GM21526 (cell line): ENCODE results near the gene RNF220.

Source experiments
- ATAC-seq: cut with Tn5 transposase; IDR thresholded peaks from one replicate; pipeline ENCODE4 v1.9.1; 2021; ENCODE audit warnings: moderate library complexity; ENCODE audit not compliant: unreplicated experiment, low FRiP score

The RNF220 gene

GRCh38 chr1:44515416-44515815 is 110.4 kb downstream of the RNF220 start:
- ATAC-seq, result no peak

- ATAC-seq, result no peak
Measured at GRCh38 chr1:44519035-44519676, 114.1 kb downstream of the RNF220 start.

GRCh38 chr1:44521378-44522080 is 116.5 kb downstream of the RNF220 start:
- no peak for ATAC-seq

- ATAC-seq, result no peak
Measured at GRCh38 chr1:44523593-44524591, 118.8 kb downstream of the RNF220 start.

GRCh38 chr1:44524655-44525500 is 119.8 kb downstream of the RNF220 start:
- ATAC-seq, result no peak

- ATAC-seq, result no peak
Measured at GRCh38 chr1:44526295-44527073, 121.4 kb downstream of the RNF220 start.

- ATAC-seq, result no peak
Measured at GRCh38 chr1:44531785-44532566, 126.9 kb downstream of the RNF220 start.

- ATAC-seq, result no peak
Measured at GRCh38 chr1:44532567-44532944, 127.5 kb downstream of the RNF220 start.

GRCh38 chr1:44534771-44535170 is 129.7 kb downstream of the RNF220 start:
- ATAC-seq, result no peak

GRCh38 chr1:44536357-44537209 is 131.5 kb downstream of the RNF220 start:
- no peak for ATAC-seq

GRCh38 chr1:44537538-44537937 is 132.5 kb downstream of the RNF220 start:
- no peak for ATAC-seq

- no peak for ATAC-seq
Measured at GRCh38 chr1:44537956-44538355, 132.9 kb downstream of the RNF220 start.

- ATAC-seq, result no peak
Measured at GRCh38 chr1:44539991-44540730, 135.1 kb downstream of the RNF220 start.

- ATAC-seq, result no peak
Measured at GRCh38 chr1:44542420-44543063, 137.5 kb downstream of the RNF220 start.

GRCh38 chr1:44543064-44543744 is 138.1 kb downstream of the RNF220 start:
- no peak for ATAC-seq

- no peak for ATAC-seq
Measured at GRCh38 chr1:44543786-44544185, 138.7 kb downstream of the RNF220 start.
